GF-D8 (cell line): ENCODE results near the gene RET.
"Not testable (repeated sequence)": the region's sequence is repeated elsewhere in the genome, so short reads cannot be mapped to it uniquely, and the experiment has no call there.

Experiments used
- DNase-seq: peaks from one replicate; lab custom pipeline; 2025; lab: John Stamatoyannopoulos, UW

RET gene

GRCh38 chr10:43135656-43136055 lies 58.8 kb downstream of the RET start:
- DNase-seq, result no peak

- DNase-seq, result no peak
These were observed 59.6 kb downstream of the RET start for GRCh38 chr10:43136432-43136831.

- DNase-seq, result no peak
These were observed 60.3 kb downstream of the RET start for GRCh38 chr10:43136995-43137716.

- DNase-seq, result no peak
These were observed 60.8 kb downstream of the RET start for GRCh38 chr10:43137717-43138020.

- peak; percentile 49 for DNase-seq
These were observed 61.3 kb downstream of the RET start, which contains the start of gene CSGALNACT2 for GRCh38 chr10:43138021-43138756. CSGALNACT2 (plus strand) TSS chr10:43138445; CDS start chr10:43155150, 16,705 bp downstream.

- peak; percentile 18 for DNase-seq
These were observed 61.9 kb downstream of the RET start for GRCh38 chr10:43138757-43139241.

- no peak for DNase-seq
These were observed 64.6 kb downstream of the RET start for GRCh38 chr10:43141421-43141820.

- DNase-seq, result no peak
These were observed 68.4 kb downstream of the RET start for GRCh38 chr10:43145311-43145710.

GRCh38 chr10:43145936-43146335 lies 69.1 kb downstream of the RET start:
- DNase-seq, result not testable (repeated sequence)

- DNase-seq, result no peak
These were observed 74.5 kb downstream of the RET start for GRCh38 chr10:43151371-43151770.

- DNase-seq, result no peak
These were observed 77.0 kb downstream of the RET start for GRCh38 chr10:43153901-43154300.

- DNase-seq, result no peak
These were observed 78.4 kb downstream of the RET start for GRCh38 chr10:43155221-43155620.

GRCh38 chr10:43155741-43156140 lies 78.9 kb downstream of the RET start:
- no peak for DNase-seq

GRCh38 chr10:43156590-43157341 lies 79.9 kb downstream of the RET start:
- no peak for DNase-seq

- no peak for DNase-seq
These were observed 81.8 kb downstream of the RET start for GRCh38 chr10:43158636-43159035.

GRCh38 chr10:43160046-43160920 lies 83.4 kb downstream of the RET start:
- no peak for DNase-seq

- no peak for DNase-seq
These were observed 84.0 kb downstream of the RET start for GRCh38 chr10:43160921-43161255.

- DNase-seq, result no peak
These were observed 85.7 kb downstream of the RET start for GRCh38 chr10:43162604-43163003.

- DNase-seq, result no peak
These were observed 89.5 kb downstream of the RET start for GRCh38 chr10:43166207-43166879.

GRCh38 chr10:43166880-43167497 lies 90.1 kb downstream of the RET start:
- no peak for DNase-seq

- DNase-seq, result no peak
These were observed 90.6 kb downstream of the RET start for GRCh38 chr10:43167498-43167889.
